SK-N-MC (cell line): Measurements from ENCODE around the gene WDR7.

ENCODE experiments used
- EZH2 ChIP-seq: fragments of 200-600 bp; sonication (generic); IDR thresholded peaks from one replicate; pipeline ENCODE4 v1.6.1; 2017; ENCODE audit warnings: antibody characterized with exemption
- FOXP2 ChIP-seq: optimal IDR thresholded peaks from 2 replicates; pipeline ENCODE3; 2011; ENCODE audit warnings: mild to moderate bottlenecking, moderate library complexity; ENCODE audit not compliant: insufficient read depth; ENCODE audit errors: extremely low read length, control extremely low read depth
- POLR2AphosphoS5 ChIP-seq: IDR thresholded peaks from 2 replicates; pipeline ENCODE4 v1.6.1; 2012; ENCODE audit warnings: mild to moderate bottlenecking, low read depth, low read length, borderline replicate concordance

DNA sequence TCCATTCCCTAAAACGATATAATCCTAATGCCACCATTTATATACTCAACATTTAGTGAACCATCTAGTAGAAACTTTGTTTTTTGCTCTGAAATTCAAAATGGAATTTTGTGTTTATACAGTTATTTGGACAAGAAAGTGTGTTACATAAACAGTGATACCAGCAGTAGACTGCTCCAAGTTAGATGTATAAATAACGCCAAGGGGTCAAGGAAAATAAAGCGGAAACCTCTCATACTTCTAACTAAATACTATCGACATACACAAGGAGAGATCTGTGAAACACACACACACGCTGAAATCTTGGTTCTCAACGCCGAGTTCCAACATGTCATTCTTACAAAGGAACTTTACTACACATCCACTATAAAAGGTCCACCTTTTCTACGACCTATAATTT is 14.0 kb upstream of the WDR7 start:
- TF ChIP-seq FOXP2, result no peak
- TF ChIP-seq POLR2AphosphoS5, result no peak
- no peak for TF ChIP-seq EZH2
